Ovary (tissue), 3 donors: ENCODE data around the gene SUPT6H.

Experiments used
- POLR2A ChIP-seq: fragments of 450-650 bp; IDR thresholded peaks from one replicate; pipeline ENCODE4 v1.6.1; 2017; ENCODE audit warnings: antibody characterized with exemption, mild to moderate bottlenecking, moderate library complexity
- TF ChIP-seq, protein P1 (sequence below), 3 donors: fragments of 450-650 bp in 2 of 3; fragments of 200-600 bp in 1 of 3; IDR thresholded peaks; one replicate each; pipeline versions ENCODE4 v1.5.1 to v1.8.0; 2016 to 2022; ENCODE audit warnings: antibody characterized with exemption in 3 of 3, mild to moderate bottlenecking in 1 of 3
- donor health status: DM: no; HTN: no; CAD: no.

DNA sequence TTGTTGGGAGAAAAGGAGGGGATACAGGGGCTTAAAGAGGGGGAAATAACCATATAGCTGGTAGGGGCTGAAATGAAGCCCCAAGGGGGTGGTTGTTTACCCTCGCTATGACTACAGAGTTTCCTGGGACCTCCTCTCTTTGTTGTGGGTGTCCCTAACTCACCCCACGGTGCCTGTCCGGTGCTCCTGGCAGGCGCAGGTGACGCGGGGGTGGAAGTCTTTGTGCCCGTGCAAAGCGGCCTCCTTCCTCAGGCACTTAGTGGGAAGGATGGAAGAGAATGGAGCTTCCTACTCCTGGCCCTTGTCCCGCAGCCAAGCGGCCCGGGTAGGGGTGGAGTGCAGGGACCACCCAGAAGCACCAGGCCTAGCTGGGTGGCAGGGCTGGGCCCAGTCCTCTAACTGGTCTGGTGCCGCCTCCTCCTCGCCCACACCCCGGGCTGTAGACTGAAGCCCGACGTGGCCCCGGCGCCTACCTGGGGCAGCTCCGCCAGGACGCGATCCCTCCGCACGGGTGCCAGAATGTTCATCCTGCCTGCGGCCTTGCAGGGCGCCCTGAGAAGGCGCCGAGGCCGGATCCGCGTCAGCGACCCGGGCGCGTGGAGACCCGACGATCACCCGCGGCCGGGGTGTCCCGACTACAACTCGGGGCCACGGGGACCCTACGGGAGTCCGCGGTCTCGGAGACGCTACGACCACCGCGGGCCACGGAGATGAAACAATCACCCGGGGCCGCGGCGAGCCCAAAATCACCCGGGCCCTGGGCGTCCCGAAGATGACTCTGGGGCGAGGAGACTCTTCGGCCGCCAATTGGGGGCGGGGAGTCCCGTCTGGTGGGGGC lies 55.0 kb downstream of the SUPT6H start:
- TF ChIP-seq, protein P1, sequence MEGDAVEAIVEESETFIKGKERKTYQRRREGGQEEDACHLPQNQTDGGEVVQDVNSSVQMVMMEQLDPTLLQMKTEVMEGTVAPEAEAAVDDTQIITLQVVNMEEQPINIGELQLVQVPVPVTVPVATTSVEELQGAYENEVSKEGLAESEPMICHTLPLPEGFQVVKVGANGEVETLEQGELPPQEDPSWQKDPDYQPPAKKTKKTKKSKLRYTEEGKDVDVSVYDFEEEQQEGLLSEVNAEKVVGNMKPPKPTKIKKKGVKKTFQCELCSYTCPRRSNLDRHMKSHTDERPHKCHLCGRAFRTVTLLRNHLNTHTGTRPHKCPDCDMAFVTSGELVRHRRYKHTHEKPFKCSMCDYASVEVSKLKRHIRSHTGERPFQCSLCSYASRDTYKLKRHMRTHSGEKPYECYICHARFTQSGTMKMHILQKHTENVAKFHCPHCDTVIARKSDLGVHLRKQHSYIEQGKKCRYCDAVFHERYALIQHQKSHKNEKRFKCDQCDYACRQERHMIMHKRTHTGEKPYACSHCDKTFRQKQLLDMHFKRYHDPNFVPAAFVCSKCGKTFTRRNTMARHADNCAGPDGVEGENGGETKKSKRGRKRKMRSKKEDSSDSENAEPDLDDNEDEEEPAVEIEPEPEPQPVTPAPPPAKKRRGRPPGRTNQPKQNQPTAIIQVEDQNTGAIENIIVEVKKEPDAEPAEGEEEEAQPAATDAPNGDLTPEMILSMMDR (IDR thresholded peaks at IDR 0.05), result no peak
- TF ChIP-seq POLR2A, result peak; percentile 11
